ENCODE measurements around the gene NUP62CL.

Gene NUP62CL

DNA sequence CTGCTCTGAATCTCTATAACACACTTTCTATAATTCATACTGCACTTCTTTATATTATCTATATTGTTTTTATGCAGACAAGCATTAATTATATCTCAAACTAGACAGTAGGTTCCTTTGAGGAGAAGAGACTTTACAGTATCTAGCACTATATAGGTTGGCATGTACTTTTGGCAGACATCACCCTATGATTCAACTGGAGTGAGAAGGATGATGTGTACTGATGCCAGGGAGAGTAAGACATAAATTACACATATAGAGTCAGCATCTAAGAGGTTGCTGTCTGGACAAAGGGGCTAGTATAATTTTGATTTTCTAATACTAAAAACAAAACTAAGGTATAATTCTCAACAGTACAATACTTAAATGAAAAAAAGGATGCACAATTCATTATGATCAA, 82.5 kb downstream of the NUP62CL start:
- DNase-seq (ENCODE audit: low read depth): no peak
- TF ChIP-seq MYC (IDR thresholded peaks at IDR 0.05; ENCODE audit: low read depth, low read length): no peak
- TF ChIP-seq POLR2A (IDR thresholded peaks at IDR 0.05; ENCODE audit: extremely low read depth, insufficient read length): no peak
- TF ChIP-seq, protein P1, sequence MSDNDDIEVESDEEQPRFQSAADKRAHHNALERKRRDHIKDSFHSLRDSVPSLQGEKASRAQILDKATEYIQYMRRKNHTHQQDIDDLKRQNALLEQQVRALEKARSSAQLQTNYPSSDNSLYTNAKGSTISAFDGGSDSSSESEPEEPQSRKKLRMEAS (IDR thresholded peaks at IDR 0.05; ENCODE audit: low read depth, low read length): no peak
- TF ChIP-seq, protein P2, sequence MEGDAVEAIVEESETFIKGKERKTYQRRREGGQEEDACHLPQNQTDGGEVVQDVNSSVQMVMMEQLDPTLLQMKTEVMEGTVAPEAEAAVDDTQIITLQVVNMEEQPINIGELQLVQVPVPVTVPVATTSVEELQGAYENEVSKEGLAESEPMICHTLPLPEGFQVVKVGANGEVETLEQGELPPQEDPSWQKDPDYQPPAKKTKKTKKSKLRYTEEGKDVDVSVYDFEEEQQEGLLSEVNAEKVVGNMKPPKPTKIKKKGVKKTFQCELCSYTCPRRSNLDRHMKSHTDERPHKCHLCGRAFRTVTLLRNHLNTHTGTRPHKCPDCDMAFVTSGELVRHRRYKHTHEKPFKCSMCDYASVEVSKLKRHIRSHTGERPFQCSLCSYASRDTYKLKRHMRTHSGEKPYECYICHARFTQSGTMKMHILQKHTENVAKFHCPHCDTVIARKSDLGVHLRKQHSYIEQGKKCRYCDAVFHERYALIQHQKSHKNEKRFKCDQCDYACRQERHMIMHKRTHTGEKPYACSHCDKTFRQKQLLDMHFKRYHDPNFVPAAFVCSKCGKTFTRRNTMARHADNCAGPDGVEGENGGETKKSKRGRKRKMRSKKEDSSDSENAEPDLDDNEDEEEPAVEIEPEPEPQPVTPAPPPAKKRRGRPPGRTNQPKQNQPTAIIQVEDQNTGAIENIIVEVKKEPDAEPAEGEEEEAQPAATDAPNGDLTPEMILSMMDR (IDR thresholded peaks at IDR 0.05; ENCODE audit: low read depth, low read length): no peak
- no peak overlapping the region for H3K4me3 ChIP-seq (ENCODE audit: low read depth, low read length)

DNA sequence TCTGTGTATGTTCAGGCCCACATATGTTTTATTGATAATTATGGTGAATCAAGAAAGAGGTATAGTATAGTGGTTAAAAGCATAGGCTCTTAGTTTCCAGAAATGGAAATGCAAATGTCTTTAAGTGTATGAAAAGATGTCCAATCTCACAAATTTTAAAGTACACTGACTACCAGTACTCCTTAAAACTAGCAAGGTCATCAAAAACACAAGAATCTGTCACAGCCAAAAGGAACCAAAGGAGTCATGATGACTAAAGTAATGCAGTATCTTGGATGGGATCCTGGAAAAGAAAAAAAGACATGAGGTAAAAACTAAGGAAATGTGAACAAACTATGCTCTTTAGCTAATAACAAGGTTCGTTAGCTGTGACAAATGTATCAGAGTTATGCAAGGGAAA, 87.0 kb downstream of the NUP62CL start:
- H3K4me3 ChIP-seq (ENCODE audit: low read depth, low read length): no peak overlapping the region

DNA sequence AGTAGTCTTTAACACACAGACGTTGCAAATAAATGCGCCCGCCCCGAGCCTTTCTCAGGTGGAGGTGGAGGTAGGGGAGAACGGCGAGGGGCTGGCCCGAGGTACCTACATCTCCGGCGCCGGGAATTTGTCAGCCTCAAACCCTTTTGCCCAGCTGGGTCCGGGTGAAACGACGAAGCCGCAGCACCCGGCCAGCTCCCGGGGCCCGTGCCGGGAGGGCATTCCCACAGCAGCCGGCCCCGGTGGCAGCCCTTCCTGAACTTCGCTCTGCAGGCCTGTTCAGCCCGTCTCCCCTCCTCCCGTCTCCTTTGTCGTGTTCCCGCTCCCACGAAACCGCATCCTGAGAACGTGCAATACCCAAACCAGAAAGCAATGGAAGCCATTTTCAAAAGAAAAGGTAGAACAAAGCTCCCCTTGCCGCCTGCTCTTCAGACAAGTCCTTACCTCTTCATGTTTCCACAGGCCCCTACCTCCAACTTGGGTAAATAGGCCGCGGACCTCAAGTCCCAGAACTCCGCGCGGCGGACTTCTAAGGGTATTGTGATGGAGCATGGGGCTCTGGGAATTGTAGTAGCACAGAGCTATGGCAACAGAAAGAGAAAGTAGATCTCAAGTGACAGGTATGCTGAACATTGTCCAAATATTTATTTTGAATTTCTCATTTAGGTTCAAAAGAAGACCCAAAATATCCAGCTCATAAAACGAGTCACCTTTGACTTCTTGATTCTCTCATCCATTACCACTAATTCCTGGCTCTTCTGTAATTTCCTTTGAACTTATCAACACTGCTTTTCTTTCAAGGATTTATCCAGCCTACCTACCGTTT, 87.7 kb downstream of the NUP62CL start, which contains the start of gene RBM41:
RBM41 (minus strand) TSS at position 501 of the 826 bp plus-strand sequence; CDS start at position 452, 49 bp downstream.
- DNase-seq (ENCODE audit: low read depth): peak; percentile 85
- TF ChIP-seq MYC (IDR thresholded peaks at IDR 0.05; ENCODE audit: low read depth, low read length) (no peak), POLR2A (IDR thresholded peaks at IDR 0.05; ENCODE audit: extremely low read depth, insufficient read length) (no peak)
- TF ChIP-seq, protein P1 (IDR thresholded peaks at IDR 0.05; ENCODE audit: low read depth, low read length): no peak
- TF ChIP-seq, protein P2 (IDR thresholded peaks at IDR 0.05; ENCODE audit: low read depth, low read length): no peak
- H3K4me3 ChIP-seq (ENCODE audit: low read depth, low read length): peak within 1 kb of the TSS; percentile 81

More for the DNA sequence above, 87.0 kb downstream of the NUP62CL start:
- DNase-seq (ENCODE audit: low read depth): no peak
- no peak for TF ChIP-seq MYC (IDR thresholded peaks at IDR 0.05; ENCODE audit: low read depth, low read length)
- TF ChIP-seq, protein P1 (IDR thresholded peaks at IDR 0.05; ENCODE audit: low read depth, low read length): no peak
- no peak for TF ChIP-seq POLR2A (IDR thresholded peaks at IDR 0.05; ENCODE audit: extremely low read depth, insufficient read length)
- TF ChIP-seq, protein P2 (IDR thresholded peaks at IDR 0.05; ENCODE audit: low read depth, low read length): no peak

DNA sequence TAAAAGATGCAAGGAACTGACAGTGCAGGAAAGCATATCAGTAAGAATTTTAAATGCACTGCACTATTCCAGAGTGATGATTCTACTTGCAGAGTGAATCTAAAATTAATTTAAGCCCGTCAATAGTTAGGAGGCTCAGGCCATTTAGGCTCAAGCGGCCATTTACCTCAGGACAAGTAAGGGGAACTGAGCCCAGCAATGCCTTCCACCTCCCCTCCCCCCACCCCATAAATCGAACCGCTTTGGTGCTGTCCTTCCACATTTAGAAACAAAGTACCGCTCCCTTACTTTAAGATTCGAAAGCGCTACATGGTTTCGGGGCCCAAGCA, 88.3 kb downstream of the NUP62CL start:
- peak overlapping the region; percentile 81 for H3K4me3 ChIP-seq (ENCODE audit: low read depth, low read length)
- peak; percentile 54 for DNase-seq (ENCODE audit: low read depth)
- TF ChIP-seq MYC (IDR thresholded peaks at IDR 0.05; ENCODE audit: low read depth, low read length): no peak
- TF ChIP-seq, protein P2 (IDR thresholded peaks at IDR 0.05; ENCODE audit: low read depth, low read length): no peak
- TF ChIP-seq, protein P1 (IDR thresholded peaks at IDR 0.05; ENCODE audit: low read depth, low read length): no peak
- no peak for TF ChIP-seq POLR2A (IDR thresholded peaks at IDR 0.05; ENCODE audit: extremely low read depth, insufficient read length)

DNA sequence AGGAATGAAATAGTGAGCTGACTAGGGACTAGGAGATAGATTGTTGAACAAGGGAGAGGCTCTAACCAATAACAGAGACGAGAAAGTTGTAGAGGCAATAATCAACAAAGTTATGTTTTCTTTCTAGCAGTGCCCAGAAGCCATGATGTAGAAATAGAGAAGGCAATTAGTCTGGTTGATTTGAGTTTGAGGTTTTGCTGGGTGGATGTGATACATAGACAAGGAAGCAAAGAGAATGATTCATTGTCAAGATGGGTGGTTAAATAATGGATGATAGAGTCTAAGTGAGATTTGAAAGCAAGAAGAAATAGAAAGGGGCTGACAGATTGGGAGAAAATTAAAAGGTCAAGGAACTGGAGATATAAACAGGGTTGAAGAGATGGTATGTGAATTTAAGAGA, 98.8 kb downstream of the NUP62CL start:
- no peak for DNase-seq (ENCODE audit: low read depth)
- H3K4me3 ChIP-seq (ENCODE audit: low read depth, low read length): no peak overlapping the region
- TF ChIP-seq, protein P2 (IDR thresholded peaks at IDR 0.05; ENCODE audit: low read depth, low read length): no peak
- TF ChIP-seq MYC (IDR thresholded peaks at IDR 0.05; ENCODE audit: low read depth, low read length) (no peak), POLR2A (IDR thresholded peaks at IDR 0.05; ENCODE audit: extremely low read depth, insufficient read length) (no peak)
- TF ChIP-seq, protein P1 (IDR thresholded peaks at IDR 0.05; ENCODE audit: low read depth, low read length): no peak

All from NB4 (cell line).